HEK293 (cell line): ENCODE results near the gene SLIT1.

Source experiments
- CTCF ChIA-PET: fragments of 350-600 bp; formaldehyde crosslinking; extraction: SDS; loops from one replicate; lab custom pipeline; 2021; ENCODE audit warnings: antibody characterized with exemption; lab: Yijun Ruan, JAX
- POLR2A ChIA-PET: fragments of 300-600 bp; formaldehyde crosslinking; extraction: SDS; loops from one replicate; lab custom pipeline; 2020; ENCODE audit warnings: antibody characterized with exemption, inconsistent platforms; lab: Yijun Ruan, JAX
- H3K27ac ChIP-seq: fragments of 200-500 bp; sonication (Bioruptor generic); 2 replicates; pipeline ENCODE4 v1.5.1; 2014; ENCODE audit warnings: low read depth, low read length, control low read depth, inconsistent platforms; ENCODE audit errors: extremely low read depth
- H3K36me3 ChIP-seq, 2 experiments: fragments of 200-500 bp in 1 of 2; sonication (Bioruptor generic) in 1 of 2; 1 replicate in 1 of 2; 2 replicates in 1 of 2; pipeline ENCODE4 v1.5.1; 2014 to 2017; ENCODE audit warnings: inconsistent platforms in 2 of 2, low read length in 2 of 2; ENCODE audit not compliant: control insufficient read depth in 2 of 2, insufficient read depth in 1 of 2
- H3K4me1 ChIP-seq: fragments of 200-500 bp; sonication (Bioruptor generic); 2 replicates; pipeline ENCODE4 v1.5.1; 2014; ENCODE audit warnings: mild to moderate bottlenecking, low read length, inconsistent platforms; ENCODE audit not compliant: control insufficient read depth, insufficient read depth
- H3K4me3 ChIP-seq: 2 replicates; pipeline ENCODE4 v1.5.1; 2011; ENCODE audit warnings: low read depth, mild to moderate bottlenecking, control low read depth, low read length, moderate library complexity
- H3K9me3 ChIP-seq: fragments of 200-500 bp; sonication (Bioruptor generic); 2 replicates; pipeline ENCODE4 v1.5.1; 2014; ENCODE audit warnings: low read depth, low read length, inconsistent platforms; ENCODE audit not compliant: control insufficient read depth, insufficient read depth
- GLIS1 ChIP-seq: fragments of 450-650 bp; formaldehyde crosslinking; IDR thresholded peaks from 2 replicates; pipeline ENCODE4 v1.5.1; 2016; ENCODE audit warnings: missing biosample characterization, missing genetic modification characterization
- KLF10 ChIP-seq: fragments of 450-650 bp; IDR thresholded peaks from 2 replicates; pipeline ENCODE4 v1.5.1; 2018; ENCODE audit warnings: missing biosample characterization, mild to moderate bottlenecking, missing genetic modification characterization
- ZBTB48 ChIP-seq: fragments of 450-650 bp; formaldehyde crosslinking; IDR thresholded peaks from 2 replicates; pipeline ENCODE4 v1.5.1; 2016; ENCODE audit warnings: missing biosample characterization, missing genetic modification characterization
- ZNF311 ChIP-seq: fragments of 450-650 bp; formaldehyde crosslinking; IDR thresholded peaks from 2 replicates; pipeline ENCODE4 v1.5.1; 2017; ENCODE audit warnings: missing biosample characterization, missing genetic modification characterization, borderline replicate concordance
- ZNF354C ChIP-seq: fragments of 450-650 bp; formaldehyde crosslinking; IDR thresholded peaks from 2 replicates; pipeline ENCODE4 v1.5.1; 2016; ENCODE audit warnings: missing biosample characterization, missing genetic modification characterization, low read depth, borderline replicate concordance
- ZNF362 ChIP-seq: fragments of 450-650 bp; formaldehyde crosslinking; IDR thresholded peaks from 2 replicates; pipeline ENCODE4 v1.5.1; 2016; ENCODE audit warnings: missing biosample characterization, missing genetic modification characterization
- ZNF391 ChIP-seq: fragments of 450-650 bp; formaldehyde crosslinking; IDR thresholded peaks from 2 replicates; pipeline ENCODE4 v1.5.1; 2016; ENCODE audit warnings: low read depth, missing biosample characterization, missing genetic modification characterization, borderline replicate concordance
- ZNF404 ChIP-seq: fragments of 450-650 bp; formaldehyde crosslinking; IDR thresholded peaks from 2 replicates; pipeline ENCODE4 v1.5.1; 2017; ENCODE audit warnings: missing biosample characterization, missing genetic modification characterization
- ZNF585B ChIP-seq: fragments of 450-650 bp; formaldehyde crosslinking; IDR thresholded peaks from 2 replicates; pipeline ENCODE4 v1.5.1; 2016; ENCODE audit warnings: missing biosample characterization, missing genetic modification characterization
- ZNF658 ChIP-seq: fragments of 450-650 bp; formaldehyde crosslinking; IDR thresholded peaks from 2 replicates; pipeline ENCODE4; 2016; ENCODE audit warnings: missing biosample characterization, missing genetic modification characterization
- ZNF670 ChIP-seq: fragments of 450-650 bp; formaldehyde crosslinking; IDR thresholded peaks from 2 replicates; pipeline ENCODE4 v1.5.1; 2016; ENCODE audit warnings: missing biosample characterization, missing genetic modification characterization, low read depth
- ZNF792 ChIP-seq: fragments of 450-650 bp; formaldehyde crosslinking; IDR thresholded peaks from 2 replicates; pipeline ENCODE4 v1.5.1; 2016; ENCODE audit warnings: missing biosample characterization, missing genetic modification characterization
- TF ChIP-seq, protein P1 (sequence below): fragments of 450-650 bp; formaldehyde crosslinking; IDR thresholded peaks from 2 replicates; pipeline ENCODE4 v1.5.1; 2016; ENCODE audit warnings: missing biosample characterization, missing genetic modification characterization, low read depth
- TF ChIP-seq, protein P2 (sequence below): fragments of 450-650 bp; formaldehyde crosslinking; IDR thresholded peaks from 2 replicates; pipeline ENCODE4 v1.5.1; 2016; ENCODE audit warnings: missing biosample characterization, missing genetic modification characterization, borderline replicate concordance

Gene SLIT1

GRCh38 chr10:96978621-96979154, 207.1 kb downstream of the SLIT1 start:
- no peak overlapping the region for H3K27ac ChIP-seq
- H3K36me3 ChIP-seq, result peaks cover 0 to 17% of the 10 kb centered on the region in 2 experiments; a peak in 2 of 3 replicates
- ChIA-PET CTCF (interaction anchor here (0.6 to 1.3 kb wide), 3 partner anchors 47 to 335 kb away, joined by 3 to 4 read pairs (median 3); no protein-coding TSS in a partner anchor), POLR2A (no interaction called here)
- no peaks in the 10 kb centered on the region for H3K4me1 ChIP-seq
- TF ChIP-seq ZNF658 (tag by site-specific recombination) (no peak), ZBTB48 (tag by site-specific recombination) (no peak), KLF10 (tag by site-specific recombination) (no peak), ZNF391 (no peak), ZNF670 (tag by site-specific recombination) (no peak), ZNF404 (no peak)
- TF ChIP-seq, protein P1, sequence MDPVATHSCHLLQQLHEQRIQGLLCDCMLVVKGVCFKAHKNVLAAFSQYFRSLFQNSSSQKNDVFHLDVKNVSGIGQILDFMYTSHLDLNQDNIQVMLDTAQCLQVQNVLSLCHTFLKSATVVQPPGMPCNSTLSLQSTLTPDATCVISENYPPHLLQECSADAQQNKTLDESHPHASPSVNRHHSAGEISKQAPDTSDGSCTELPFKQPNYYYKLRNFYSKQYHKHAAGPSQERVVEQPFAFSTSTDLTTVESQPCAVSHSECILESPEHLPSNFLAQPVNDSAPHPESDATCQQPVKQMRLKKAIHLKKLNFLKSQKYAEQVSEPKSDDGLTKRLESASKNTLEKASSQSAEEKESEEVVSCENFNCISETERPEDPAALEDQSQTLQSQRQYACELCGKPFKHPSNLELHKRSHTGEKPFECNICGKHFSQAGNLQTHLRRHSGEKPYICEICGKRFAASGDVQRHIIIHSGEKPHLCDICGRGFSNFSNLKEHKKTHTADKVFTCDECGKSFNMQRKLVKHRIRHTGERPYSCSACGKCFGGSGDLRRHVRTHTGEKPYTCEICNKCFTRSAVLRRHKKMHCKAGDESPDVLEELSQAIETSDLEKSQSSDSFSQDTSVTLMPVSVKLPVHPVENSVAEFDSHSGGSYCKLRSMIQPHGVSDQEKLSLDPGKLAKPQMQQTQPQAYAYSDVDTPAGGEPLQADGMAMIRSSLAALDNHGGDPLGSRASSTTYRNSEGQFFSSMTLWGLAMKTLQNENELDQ, result no peak
- H3K9me3 ChIP-seq, result no peaks in the 10 kb centered on the region
- H3K4me3 ChIP-seq, result no peak overlapping the region

- Histone ChIP-seq H3K27ac (no peak overlapping the region), H3K4me1 (no peaks in the 10 kb centered on the region), H3K4me3 (no peak overlapping the region), H3K9me3 (no peaks in the 10 kb centered on the region), H3K36me3 (no peaks in the 10 kb centered on the region)
- TF ChIP-seq ZNF792 (tag by site-specific recombination) (no peak), GLIS1 (no peak), ZNF585B (tag by site-specific recombination) (no peak)
- ChIA-PET POLR2A (no interaction called here), CTCF (interaction anchor here (0.6 kb wide), 1 partner anchor 208 kb away, joined by 3 read pairs; no protein-coding TSS in a partner anchor)
Observed at GRCh38 chr10:96975136-96975535, 210.6 kb downstream of the SLIT1 start.

GRCh38 chr10:96973809-96974747, 211.7 kb downstream of the SLIT1 start:
- Histone ChIP-seq H3K9me3 (no peaks in the 10 kb centered on the region), H3K27ac (no peak overlapping the region), H3K36me3 (no peaks in the 10 kb centered on the region), H3K4me3 (no peak overlapping the region), H3K4me1 (no peaks in the 10 kb centered on the region)
- CTCF ChIA-PET, result interaction anchor here (0.7 kb wide), 1 partner anchor 360 kb away, joined by 4 read pairs; no protein-coding TSS in a partner anchor
- POLR2A ChIA-PET, result no interaction called here
- TF ChIP-seq, protein P1, result no peak
- TF ChIP-seq, protein P2, sequence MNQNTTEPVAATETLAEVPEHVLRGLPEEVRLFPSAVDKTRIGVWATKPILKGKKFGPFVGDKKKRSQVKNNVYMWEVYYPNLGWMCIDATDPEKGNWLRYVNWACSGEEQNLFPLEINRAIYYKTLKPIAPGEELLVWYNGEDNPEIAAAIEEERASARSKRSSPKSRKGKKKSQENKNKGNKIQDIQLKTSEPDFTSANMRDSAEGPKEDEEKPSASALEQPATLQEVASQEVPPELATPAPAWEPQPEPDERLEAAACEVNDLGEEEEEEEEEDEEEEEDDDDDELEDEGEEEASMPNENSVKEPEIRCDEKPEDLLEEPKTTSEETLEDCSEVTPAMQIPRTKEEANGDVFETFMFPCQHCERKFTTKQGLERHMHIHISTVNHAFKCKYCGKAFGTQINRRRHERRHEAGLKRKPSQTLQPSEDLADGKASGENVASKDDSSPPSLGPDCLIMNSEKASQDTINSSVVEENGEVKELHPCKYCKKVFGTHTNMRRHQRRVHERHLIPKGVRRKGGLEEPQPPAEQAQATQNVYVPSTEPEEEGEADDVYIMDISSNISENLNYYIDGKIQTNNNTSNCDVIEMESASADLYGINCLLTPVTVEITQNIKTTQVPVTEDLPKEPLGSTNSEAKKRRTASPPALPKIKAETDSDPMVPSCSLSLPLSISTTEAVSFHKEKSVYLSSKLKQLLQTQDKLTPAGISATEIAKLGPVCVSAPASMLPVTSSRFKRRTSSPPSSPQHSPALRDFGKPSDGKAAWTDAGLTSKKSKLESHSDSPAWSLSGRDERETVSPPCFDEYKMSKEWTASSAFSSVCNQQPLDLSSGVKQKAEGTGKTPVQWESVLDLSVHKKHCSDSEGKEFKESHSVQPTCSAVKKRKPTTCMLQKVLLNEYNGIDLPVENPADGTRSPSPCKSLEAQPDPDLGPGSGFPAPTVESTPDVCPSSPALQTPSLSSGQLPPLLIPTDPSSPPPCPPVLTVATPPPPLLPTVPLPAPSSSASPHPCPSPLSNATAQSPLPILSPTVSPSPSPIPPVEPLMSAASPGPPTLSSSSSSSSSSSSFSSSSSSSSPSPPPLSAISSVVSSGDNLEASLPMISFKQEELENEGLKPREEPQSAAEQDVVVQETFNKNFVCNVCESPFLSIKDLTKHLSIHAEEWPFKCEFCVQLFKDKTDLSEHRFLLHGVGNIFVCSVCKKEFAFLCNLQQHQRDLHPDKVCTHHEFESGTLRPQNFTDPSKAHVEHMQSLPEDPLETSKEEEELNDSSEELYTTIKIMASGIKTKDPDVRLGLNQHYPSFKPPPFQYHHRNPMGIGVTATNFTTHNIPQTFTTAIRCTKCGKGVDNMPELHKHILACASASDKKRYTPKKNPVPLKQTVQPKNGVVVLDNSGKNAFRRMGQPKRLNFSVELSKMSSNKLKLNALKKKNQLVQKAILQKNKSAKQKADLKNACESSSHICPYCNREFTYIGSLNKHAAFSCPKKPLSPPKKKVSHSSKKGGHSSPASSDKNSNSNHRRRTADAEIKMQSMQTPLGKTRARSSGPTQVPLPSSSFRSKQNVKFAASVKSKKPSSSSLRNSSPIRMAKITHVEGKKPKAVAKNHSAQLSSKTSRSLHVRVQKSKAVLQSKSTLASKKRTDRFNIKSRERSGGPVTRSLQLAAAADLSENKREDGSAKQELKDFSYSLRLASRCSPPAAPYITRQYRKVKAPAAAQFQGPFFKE (tag by site-specific recombination), result no peak
- no peak for TF ChIP-seq ZNF311 (tag by site-specific recombination)
- no peak for TF ChIP-seq ZNF354C (tag by site-specific recombination)
- no peak for TF ChIP-seq ZNF362
